Adipocyte (in vitro differentiated cells): Measurements from ENCODE around the gene MVD.

ENCODE experiments used
- DNase-seq: peaks from one replicate; pipeline ENCODE4 v3.0.0-alpha.2; 2015; ENCODE audit warnings: low read depth
- H3K27me3 ChIP-seq: replicated peaks from 2 replicates; pipeline ENCODE4 v1.7.0; 2013; ENCODE audit warnings: mild to moderate bottlenecking, low read length, moderate library complexity; ENCODE audit not compliant: control insufficient read depth, insufficient read depth
- H3K36me3 ChIP-seq: 2 replicates; pipeline ENCODE4 v1.7.0; 2013; ENCODE audit warnings: low read length, mild to moderate bottlenecking, moderate library complexity; ENCODE audit not compliant: control insufficient read depth, insufficient read depth, severe bottlenecking
- H3K4me1 ChIP-seq: 2 replicates; pipeline ENCODE4 v1.7.0; 2013; ENCODE audit warnings: mild to moderate bottlenecking, low read length, moderate library complexity; ENCODE audit not compliant: control insufficient read depth, insufficient read depth
- H3K4me3 ChIP-seq: 2 replicates; pipeline ENCODE4 v1.7.0; 2013; ENCODE audit warnings: mild to moderate bottlenecking, low read length, moderate library complexity
- H3K9ac ChIP-seq: 2 replicates; pipeline ENCODE4 v1.7.0; 2013; ENCODE audit warnings: mild to moderate bottlenecking, low read length, moderate library complexity
- H3K9me3 ChIP-seq: 2 replicates; pipeline ENCODE4 v1.7.0; 2013; ENCODE audit warnings: mild to moderate bottlenecking, low read length, moderate library complexity; ENCODE audit not compliant: control insufficient read depth

Gene MVD

GRCh38 chr16:88686439-88687253 lies 23.8 kb upstream of the MVD start, which contains the start of gene SNAI3:
Gene SNAI3, minus strand, starts transcription at chr16:88686507. Its CDS starts 101 bp downstream, at chr16:88686406.
- peak; percentile 79 for DNase-seq
- Histone ChIP-seq H3K4me1 (peaks cover 19% of the 10 kb centered on the region), H3K36me3 (no peaks in the 10 kb centered on the region), H3K4me3 (peak within 1 kb of the TSS; percentile 56), H3K9ac (peak within 1 kb of the TSS; percentile 10), H3K27me3 (peaks cover 19% of the 10 kb centered on the region), H3K9me3 (no peaks in the 10 kb centered on the region)

GRCh38 chr16:88686062-88686438 lies 23.2 kb upstream of the MVD start:
- Histone ChIP-seq H3K9ac (peak overlapping the region; percentile 10), H3K4me1 (peaks cover 19% of the 10 kb centered on the region), H3K4me3 (peak overlapping the region; percentile 56), H3K36me3 (no peaks in the 10 kb centered on the region), H3K9me3 (no peaks in the 10 kb centered on the region), H3K27me3 (peaks cover 16% of the 10 kb centered on the region)
- DNase-seq: peak; percentile 15

- peak overlapping the region; percentile 10 for H3K9ac ChIP-seq
- H3K27me3 ChIP-seq: peaks cover 12% of the 10 kb centered on the region
- no peaks in the 10 kb centered on the region for H3K36me3 ChIP-seq
- no peaks in the 10 kb centered on the region for H3K9me3 ChIP-seq
- peaks cover 19% of the 10 kb centered on the region for H3K4me1 ChIP-seq
- peak; percentile 82 for DNase-seq
- peak overlapping the region; percentile 56 for H3K4me3 ChIP-seq
Observed at GRCh38 chr16:88685156-88686061, 22.5 kb upstream of the MVD start.

- H3K9me3 ChIP-seq: no peaks in the 10 kb centered on the region
- no peak overlapping the region for H3K4me3 ChIP-seq
- no peak overlapping the region for H3K9ac ChIP-seq
- H3K4me1 ChIP-seq: peaks cover 19% of the 10 kb centered on the region
- peaks cover 7% of the 10 kb centered on the region for H3K27me3 ChIP-seq
- H3K36me3 ChIP-seq: no peaks in the 10 kb centered on the region
- no peak for DNase-seq
Observed at GRCh38 chr16:88684569-88685155, 21.8 kb upstream of the MVD start.

GRCh38 chr16:88681709-88682451 lies 19.0 kb upstream of the MVD start:
- no peak overlapping the region for H3K9ac ChIP-seq
- H3K9me3 ChIP-seq: no peaks in the 10 kb centered on the region
- H3K4me3 ChIP-seq: no peak overlapping the region
- DNase-seq: no peak
- H3K27me3 ChIP-seq: peaks cover 13% of the 10 kb centered on the region
- H3K36me3 ChIP-seq: no peaks in the 10 kb centered on the region
- H3K4me1 ChIP-seq: peaks cover 34% of the 10 kb centered on the region

- DNase-seq: no peak
- no peak overlapping the region for H3K4me3 ChIP-seq
- H3K9me3 ChIP-seq: no peaks in the 10 kb centered on the region
- peaks cover 13% of the 10 kb centered on the region for H3K27me3 ChIP-seq
- peaks cover 30% of the 10 kb centered on the region for H3K4me1 ChIP-seq
- H3K9ac ChIP-seq: no peak overlapping the region
- no peaks in the 10 kb centered on the region for H3K36me3 ChIP-seq
Observed at GRCh38 chr16:88681084-88681680, 18.3 kb upstream of the MVD start.

GRCh38 chr16:88680554-88681083 lies 17.7 kb upstream of the MVD start:
- Histone ChIP-seq H3K9me3 (no peaks in the 10 kb centered on the region), H3K4me3 (no peak overlapping the region), H3K36me3 (no peaks in the 10 kb centered on the region), H3K4me1 (peaks cover 30% of the 10 kb centered on the region), H3K9ac (no peak overlapping the region), H3K27me3 (peaks cover 13% of the 10 kb centered on the region)
- DNase-seq: no peak

GRCh38 chr16:88678224-88678979 lies 15.5 kb upstream of the MVD start:
- DNase-seq: no peak
- Histone ChIP-seq H3K4me1 (peaks cover 18% of the 10 kb centered on the region), H3K9me3 (no peaks in the 10 kb centered on the region), H3K9ac (no peak overlapping the region), H3K36me3 (peaks cover 4% of the 10 kb centered on the region), H3K4me3 (no peak overlapping the region), H3K27me3 (peaks cover 5% of the 10 kb centered on the region)

- Histone ChIP-seq H3K36me3 (peaks cover 4% of the 10 kb centered on the region), H3K4me1 (peaks cover 18% of the 10 kb centered on the region), H3K4me3 (no peak overlapping the region), H3K9ac (no peak overlapping the region), H3K27me3 (peaks cover 5% of the 10 kb centered on the region), H3K9me3 (no peaks in the 10 kb centered on the region)
- no peak for DNase-seq
Observed at GRCh38 chr16:88677721-88678120, 14.8 kb upstream of the MVD start.
